Activated CD4-positive, alpha-beta T cell treated with anti-CD3 and anti-CD28 coated beads, Interleukin-2, amount 50 U/mL, for 4 hours (primary cell): ENCODE results near the gene L1CAM.

Experiments used
- DNase-seq, 2 experiments: peaks; one replicate each; pipeline ENCODE4 v3.0.0-alpha.2; 2020

The L1CAM gene

GRCh38 chrX:153875391-153876111 lies 10.4 kb downstream of the L1CAM start:
- DNase-seq = peak; percentile 49 to 57

DNA sequence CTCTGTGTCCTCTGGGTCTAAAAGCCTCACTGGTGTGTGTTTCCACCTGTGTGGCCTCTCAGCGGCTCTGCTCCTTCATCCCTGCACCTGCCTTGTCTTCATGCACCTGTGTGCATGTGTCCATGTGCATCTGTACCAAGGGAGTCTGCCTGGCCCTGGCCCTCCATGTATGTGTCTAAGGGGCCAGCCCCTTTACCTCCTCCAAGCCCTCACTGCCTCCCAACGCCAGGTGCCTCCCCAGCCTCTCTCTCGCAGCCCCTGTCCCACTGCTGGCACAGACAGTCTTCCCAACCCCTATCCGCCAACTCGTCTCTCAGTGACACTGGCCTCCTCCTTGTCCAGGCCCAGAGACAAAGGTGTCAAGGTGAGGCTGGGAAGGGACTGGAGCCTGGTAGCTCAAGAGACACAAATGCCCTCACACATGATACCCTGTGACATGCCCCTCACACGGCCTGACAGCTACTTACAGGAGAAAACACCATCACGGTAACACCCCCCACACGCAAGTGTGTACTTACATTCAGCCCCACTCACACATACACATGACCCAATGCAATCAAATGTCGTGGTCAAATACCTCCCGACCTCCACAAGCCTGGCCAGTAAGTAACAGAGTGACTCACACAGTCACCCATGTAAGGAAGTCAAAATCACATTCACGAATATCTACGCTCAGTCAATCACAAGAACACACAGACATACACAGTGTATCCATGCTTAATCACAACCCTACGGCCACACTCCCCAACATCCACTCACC lies 11.4 kb downstream of the L1CAM start:
- DNase-seq = no peak

- no peak for DNase-seq
These were observed 11.9 kb downstream of the L1CAM start for GRCh38 chrX:153874085-153874365.

GRCh38 chrX:153873282-153874084 lies 12.5 kb downstream of the L1CAM start:
- no peak for DNase-seq

DNA sequence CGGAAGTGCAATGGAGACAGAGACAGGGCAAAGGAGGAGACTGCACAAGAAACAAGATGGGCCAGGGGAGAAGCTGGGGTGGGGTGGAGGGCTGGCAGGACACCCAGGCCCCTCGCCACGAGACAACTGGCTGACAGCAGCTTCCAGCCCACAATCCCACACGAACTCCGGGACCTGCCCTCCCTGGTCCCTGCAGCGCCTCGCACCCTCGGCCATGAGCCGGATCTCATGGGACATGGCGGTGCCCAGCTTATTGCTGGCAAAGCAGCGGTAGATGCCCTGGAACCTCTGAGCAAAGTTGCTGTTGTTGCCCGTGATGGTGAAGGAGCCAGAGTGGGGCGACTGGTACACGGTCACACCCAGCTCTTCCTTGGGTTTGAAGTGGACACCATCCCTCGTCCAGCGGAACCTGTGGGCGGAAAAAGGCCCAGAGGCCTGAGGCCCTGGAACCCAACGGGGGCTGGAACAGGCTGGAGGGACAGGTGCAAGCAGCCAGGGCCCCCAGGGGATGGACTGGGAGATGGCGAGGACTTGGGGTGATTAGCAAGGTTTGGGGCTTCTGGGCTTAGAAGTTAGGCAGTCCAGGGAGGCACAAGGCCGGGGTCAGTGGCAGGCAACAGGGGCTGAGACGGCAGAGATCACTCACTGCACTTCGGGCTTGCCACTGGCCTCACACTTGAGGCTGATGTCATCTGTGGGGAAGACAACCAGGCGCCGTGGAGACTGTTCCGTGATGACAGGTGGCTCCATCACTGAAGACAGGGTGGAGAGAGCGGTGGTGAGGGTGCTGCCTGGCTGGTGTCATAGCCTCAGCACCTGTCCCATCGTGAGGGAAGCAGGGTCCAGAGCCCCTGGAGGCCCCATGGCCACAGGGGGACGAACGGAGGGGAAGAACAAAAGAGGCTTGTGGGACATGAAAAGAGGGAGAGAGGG lies 13.8 kb downstream of the L1CAM start:
- no peak for DNase-seq

- DNase-seq = no peak
These were observed 14.5 kb downstream of the L1CAM start for GRCh38 chrX:153871451-153871850.

DNA sequence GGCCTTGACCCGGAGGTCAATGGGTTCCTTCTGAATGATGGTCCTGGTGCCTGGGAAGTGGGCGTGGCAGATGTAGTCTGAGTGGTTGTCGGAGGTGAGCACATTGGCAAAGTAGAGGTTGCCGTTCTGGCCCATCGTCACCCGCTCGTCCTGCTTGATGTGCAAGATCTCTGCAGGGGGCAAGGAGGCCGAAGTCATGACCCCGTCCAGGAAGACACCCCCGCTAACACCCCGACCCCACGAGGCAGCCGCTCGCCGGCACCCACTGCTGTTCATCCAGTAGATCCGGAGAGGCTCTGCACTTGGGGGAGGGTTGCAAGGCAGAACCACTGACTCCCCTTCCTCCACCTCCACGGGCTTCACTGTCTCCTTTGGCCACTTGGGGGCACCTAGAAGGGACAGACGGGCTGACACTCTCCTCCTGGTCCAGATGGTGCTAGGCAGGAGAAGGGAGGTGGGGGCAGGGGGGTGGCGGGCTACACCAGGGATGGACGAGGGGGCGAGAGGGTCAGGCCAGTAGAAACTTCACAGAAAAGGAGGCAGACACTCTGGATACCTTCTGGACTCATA lies 15.1 kb downstream of the L1CAM start:
- no peak for DNase-seq

DNA sequence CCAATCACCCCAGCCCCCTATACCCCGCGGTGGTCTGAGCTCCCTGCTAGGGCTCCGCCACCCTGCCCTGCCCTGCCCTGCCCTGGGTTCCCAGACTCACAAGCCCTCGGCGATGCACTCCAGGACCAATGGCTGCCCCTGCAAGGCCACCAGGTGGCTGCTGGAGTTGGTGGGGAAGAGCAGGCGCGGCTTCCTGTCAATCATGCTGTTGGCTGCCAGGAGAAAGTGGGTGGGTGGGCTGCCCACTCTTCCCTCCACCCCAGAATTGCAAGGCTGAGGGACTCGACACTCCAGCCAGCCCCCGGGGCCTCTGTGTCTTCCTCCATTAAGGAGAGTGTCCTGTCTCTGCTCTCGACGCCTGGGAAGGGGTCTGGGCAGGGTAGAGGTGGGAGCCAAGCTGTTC lies 15.7 kb downstream of the L1CAM start:
- DNase-seq = no peak

- DNase-seq = no peak
These were observed 16.3 kb downstream of the L1CAM start for GRCh38 chrX:153869473-153870287.

GRCh38 chrX:153868576-153869472 lies 17.1 kb downstream of the L1CAM start:
- no peak for DNase-seq

- no peak for DNase-seq
These were observed 18.3 kb downstream of the L1CAM start for GRCh38 chrX:153867671-153868070.

- no peak for DNase-seq
These were observed 18.8 kb downstream of the L1CAM start for GRCh38 chrX:153867139-153867538.

DNA sequence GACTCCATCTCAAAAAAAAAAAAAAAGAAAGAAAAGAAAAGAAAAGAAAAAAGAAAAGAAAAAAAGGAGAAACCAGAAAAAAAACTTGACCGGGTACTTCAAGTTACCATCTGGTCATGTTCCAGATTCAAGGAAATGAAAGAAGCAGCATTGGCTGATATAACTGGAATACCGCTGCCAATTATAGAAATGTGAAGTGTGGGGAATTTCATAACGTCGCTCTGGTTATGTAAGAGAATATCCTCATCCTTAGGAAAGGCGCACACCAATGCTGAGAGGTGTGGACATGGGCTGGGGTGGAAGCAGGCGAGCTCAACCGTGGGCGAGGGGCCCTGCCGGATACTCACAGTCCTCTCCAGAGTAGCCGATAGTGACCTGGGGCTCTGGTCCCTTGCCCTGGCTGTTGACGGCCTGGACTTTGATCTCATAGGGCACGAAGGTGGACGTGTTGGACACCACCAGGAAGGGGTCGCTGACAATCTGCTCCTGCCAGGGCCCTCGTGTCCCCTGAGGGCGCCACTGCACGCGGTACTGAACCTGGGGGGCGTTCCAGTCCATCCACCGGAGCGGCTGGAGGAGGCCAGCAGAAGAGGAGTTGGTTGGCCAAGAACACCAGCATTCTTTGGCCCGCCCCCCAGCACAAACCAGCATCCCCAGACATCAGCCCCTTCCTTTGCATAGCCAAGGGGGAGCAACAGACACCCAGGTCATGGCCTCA lies 19.5 kb downstream of the L1CAM start:
- no peak for DNase-seq

GRCh38 chrX:153865685-153866084 lies 20.3 kb downstream of the L1CAM start:
- no peak for DNase-seq

- DNase-seq = no peak
These were observed 20.7 kb downstream of the L1CAM start for GRCh38 chrX:153865321-153865580.

DNA sequence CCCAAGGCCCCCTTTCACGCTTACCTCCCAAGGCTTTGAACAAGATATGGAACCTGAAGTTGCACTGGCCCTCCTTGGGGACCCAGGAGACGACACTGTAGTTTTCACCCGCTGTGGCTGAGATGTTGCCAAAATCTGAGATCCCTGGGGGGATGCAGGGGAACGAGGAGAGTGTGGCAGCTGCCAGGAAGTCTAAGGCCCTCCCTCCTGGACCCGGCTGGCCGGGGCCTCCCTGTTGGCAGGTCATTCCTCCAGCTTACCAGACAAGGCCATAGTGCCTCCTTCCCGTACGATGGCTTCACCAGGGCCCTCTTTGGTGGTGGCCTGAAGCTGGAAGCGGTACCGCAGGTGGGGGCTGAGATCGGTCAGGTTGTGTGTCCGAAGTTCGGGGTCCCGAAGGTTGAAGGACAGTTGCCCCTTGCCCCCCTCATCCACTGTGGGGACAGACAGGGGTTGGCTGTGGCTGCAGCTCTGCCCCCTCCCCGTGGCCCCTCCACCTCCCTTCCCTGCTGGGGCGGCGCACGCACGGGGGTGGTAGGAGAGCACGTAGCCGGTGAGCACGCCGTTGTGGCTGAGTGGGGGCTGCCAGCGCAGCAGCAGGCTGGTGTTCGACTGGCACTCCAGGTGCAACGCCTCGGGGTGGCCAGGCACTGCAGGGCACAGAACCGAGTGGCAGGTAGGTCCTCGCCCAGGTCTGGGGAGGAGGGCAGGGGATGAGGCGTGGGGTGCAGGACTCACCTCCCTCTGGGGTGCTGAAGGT lies 21.2 kb downstream of the L1CAM start:
- no peak for DNase-seq

DNA sequence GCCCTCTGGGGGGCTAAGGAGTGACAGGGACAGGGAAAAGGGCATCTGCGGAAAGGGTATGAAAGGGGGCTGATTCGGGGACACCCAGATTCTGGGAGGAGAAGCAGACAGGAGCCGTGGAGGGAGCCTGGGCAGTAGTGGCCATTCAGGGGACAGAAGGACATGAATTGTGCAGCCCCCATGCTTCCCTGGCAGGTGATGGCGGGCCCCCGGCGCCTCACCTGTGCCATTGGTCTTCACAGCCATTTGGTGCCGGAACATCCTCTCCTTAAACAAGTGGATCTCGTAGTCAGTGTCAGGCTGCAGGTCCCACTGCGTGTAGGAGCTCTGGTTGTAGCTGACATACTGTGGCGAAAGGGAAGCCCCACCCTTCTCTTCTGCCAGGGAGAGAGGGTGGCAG lies 21.9 kb downstream of the L1CAM start:
- no peak for DNase-seq

DNA sequence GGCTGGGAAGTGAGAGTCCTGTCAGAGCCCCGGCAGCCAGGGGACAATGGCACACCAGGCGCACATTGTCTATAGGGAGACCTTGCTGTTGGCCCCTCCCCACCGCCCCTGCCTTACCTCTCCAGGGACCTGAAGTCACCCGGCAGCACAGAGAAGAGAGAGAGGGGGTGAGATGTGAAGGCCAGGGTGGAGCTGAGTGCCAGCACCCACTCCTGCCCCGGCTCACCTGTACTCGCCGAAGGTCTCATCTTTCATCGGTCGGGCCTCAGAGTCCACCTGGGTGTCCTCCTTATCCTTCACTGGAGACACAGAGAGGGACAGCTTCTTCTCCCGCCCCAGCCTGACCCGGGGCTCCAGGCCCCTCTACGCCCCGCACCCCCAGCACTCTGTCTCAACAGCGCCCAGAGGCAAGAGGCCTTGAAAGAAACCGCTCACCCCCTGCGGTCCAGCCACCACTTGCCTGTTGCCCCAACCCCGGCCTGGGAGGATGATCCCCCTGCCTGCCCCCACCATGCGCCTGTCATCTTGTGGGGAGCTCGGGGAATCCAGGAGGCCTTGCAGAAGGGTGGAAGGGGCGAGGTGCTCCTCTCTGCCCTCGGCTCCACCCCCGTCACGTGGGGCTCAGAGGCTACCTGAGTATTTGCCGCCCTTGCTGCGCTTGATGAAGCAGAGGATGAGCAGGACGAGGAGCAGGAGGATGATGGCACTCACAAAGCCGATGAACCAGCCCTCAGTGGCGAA lies 22.6 kb downstream of the L1CAM start:
- no peak for DNase-seq
